NCI-H510A (cell line): ENCODE results near the gene PURB.
"Not testable (repeated sequence)": the region's sequence is repeated elsewhere in the genome, so short reads cannot be mapped to it uniquely, and the experiment has no call there.

ENCODE experiments used
- DNase-seq: peaks from one replicate; lab custom pipeline; 2025; lab: John Stamatoyannopoulos, UW

PURB gene

DNA sequence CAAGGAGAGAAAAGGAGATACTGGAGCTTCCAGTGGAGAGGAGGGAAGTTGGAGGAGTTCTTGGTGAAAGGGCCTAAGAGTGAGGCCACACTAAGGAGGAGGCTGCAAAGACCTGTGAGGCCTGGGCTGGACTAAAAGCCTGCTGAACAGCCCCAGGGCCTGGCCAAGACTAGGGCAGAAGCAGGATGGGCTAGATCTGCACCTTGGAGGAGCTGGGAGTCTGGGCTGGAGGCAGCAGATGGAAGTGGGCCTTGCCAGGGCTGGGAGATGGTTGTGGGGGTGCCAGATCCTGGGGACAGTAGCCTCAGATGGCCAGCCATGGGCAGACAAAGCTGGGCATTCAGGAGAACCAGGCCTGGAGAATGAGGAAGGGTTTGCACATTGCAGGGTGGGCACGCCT lies 6.5 kb upstream of the PURB start:
- DNase-seq = no peak

DNA sequence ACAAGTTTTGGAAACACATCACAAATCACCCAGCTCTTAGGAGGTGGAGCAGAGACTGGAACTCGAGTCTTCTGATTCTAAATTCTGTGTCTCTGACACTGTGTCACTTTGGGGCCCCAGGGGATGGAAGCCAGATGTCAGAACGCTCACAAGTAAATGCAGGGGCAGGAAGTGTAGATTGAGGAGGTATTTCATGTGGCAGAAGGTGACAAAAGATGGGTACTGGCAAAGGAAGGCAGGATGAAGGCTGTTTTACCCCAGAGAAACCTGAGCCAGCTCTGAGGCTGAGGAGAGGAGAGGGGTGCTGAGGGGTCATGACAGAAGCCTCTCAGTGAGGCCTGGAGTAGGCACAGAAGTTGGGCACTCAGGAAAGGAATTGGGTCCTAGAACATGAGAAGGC lies 6.0 kb upstream of the PURB start:
- DNase-seq = no peak

DNA sequence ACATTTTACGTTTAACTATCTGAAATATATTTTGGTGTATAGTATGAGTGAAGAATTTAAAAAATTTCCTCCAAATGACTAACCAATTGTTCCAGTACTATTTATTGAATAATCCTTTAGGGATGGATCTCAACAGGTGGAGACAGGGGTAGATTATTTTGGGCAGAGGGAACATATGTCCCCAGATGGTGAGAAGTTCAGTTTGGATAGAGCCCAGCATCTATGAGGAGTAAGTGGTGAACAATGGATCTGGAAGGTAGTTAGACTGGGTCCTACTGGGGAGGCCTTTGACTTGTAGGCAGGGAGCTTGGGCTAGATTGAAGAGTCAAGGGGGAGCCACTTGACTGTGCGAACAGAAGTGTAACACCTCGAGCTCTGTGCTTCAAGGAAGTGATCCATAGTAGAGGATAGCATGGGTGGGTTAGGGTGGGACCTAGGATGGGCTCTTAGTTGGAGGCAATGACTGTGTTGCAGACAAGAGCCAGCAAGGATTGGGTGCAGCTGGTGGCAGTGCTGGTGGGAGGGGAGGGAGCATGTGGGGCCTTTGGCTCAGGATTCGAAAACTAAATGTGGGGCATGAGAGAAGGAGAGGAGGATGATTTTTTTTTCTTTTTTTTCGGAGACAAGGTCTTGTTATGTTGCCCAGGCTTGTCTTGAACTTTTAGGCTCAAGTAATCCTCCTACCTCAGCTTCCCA lies 3.9 kb upstream of the PURB start:
- no peak for DNase-seq

DNA sequence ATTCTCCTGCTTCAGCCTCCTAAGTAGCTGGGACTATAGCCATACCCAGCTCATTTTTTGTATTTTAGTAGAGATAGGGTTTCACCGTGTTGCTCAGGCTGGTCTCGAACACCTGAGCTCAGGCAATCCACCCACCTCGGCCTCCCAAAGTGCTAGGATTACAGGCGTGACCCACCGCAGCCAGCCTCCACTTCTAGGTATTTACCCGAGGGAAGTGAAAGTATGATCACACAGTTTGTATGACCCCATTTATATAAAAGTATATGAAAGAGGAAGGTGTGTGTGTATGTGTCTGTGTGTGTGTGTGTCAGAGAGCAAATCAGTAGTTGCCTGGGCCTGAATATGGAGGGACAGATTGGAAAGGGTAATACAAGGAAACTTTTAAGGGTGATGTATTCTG lies 2.0 kb upstream of the PURB start:
- no peak for DNase-seq

DNA sequence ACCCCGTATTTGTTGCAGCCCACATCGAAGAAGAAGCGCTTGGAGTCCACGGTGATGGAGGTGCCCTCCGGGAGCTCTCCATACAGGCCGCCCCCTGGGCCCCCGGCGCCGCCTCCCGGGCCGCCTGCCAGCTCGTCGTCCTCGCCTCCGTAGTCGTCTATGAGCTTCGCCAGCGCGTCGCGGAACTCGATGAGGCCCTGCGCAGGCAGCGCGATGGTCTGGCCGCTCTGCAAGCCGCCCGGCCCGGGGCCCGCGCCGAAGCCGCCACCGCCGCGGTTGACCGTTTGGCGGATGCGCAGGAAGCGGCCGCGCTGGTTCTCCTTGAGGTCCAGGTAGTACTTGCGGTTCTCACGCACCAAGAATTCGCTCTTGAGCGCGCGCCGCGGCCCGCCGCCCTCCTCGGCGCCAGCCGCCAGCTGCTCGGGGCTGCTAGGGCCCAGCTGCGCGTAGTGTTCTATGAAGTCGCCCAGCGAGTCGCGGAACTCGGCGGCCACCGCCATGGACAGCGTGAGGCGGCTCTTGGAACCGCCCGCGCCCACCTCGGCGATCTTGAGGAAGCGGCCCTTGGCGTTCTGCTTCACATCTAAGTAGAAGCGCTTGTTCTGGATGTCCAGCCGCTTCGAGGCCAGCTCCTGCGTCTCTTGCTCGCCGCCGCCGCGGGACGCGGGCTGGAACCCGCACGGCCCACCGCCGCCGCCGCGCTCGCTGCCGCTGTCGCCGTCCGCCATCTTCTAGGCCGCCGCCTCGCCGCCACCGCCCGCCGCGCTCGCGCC lies 523 bp downstream of the PURB start:
- peak; percentile 46 for DNase-seq

DNA sequence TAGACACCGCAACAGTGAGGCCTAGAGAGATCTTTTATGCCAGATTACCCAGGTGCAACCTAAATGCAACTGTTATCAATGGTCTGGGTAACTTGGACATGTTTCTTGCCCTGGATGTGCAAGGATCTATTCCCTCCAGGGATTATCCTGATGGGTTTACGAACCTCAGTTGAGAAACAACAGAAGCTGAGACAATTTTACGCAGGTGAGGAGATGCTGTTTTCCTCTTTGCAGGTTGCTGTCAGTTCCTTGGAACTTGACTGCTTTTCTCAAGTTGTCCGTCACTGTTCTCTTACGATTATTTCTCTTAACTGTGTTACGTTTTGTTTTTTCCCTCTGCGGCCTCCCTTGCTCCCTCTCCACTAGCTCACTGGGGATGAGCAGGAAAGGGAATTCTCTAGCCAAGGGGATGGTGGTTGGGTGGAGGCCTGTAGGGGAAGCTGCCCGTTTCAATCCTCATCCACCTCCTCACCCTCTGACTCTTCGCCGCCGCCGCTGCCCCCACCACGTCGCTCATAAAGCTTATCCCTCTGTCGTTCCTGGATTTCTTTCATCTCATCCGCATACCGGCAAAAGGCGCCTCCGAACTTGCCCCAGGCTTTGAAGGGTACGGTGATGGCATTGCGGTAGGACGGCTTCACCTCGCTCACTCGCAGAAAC lies 1.2 kb downstream of the PURB start:
- DNase-seq = no peak

DNA sequence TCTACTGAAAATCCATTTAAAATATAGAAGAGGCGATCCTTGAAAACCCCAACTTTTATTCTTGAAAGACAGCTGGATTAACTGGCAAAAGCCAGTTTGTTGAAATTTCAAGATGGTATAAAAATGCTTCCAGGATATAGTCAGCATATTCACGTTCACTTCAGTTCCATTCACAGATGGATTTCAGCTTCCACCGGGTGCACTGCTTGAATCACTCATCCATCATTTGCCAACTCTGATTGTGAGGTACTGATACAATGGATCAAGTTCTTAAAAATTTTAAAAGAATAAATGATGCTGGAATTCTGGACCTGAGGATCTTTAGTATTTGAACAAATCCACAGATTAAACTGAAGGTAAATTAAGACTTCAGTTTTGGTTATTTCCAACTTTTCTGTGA lies 2.4 kb downstream of the PURB start:
- DNase-seq = no peak

DNA sequence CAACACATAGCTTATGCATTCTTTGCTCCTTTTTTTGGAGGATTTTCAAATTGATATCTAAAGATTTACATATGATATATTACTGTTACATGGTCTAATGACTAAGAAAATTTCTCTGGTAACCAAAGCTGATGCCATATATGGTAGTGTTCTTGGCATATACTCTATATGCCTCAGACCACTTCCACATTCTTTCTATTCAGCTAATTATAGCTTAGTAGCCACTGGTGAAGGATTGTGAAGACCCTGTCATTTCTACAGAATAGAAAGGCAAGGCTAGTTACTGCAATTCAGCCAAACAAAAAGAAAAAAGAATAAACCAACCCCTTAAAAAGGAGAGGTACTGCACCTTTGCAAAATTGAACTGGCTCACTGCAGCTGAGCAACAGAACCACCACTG lies 3.7 kb downstream of the PURB start:
- DNase-seq = no peak

DNA sequence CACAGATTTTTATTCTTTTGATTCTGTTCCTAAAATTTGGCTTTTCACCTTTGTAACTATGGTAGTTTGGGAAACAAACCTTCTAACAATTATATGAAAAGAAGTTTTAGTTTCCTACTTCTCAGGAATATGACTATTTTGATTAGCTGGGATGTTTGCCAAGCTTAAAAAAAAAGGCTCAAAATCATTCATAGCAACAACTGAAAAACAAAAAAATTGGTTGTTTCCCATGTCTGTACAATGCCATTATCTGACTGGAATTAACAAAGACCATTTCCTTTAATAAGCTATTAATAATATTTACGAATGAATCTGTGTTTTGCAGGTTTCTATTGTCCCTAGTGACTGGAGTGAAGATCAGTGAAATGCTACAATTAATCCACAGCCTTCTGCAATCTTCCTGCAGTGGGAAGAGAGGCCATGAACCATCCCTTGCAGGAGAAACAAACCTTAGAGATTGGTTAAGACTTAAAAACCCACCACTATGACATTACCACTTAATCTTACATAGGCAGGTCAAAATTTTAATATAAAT lies 4.2 kb downstream of the PURB start:
- DNase-seq = no peak

DNA sequence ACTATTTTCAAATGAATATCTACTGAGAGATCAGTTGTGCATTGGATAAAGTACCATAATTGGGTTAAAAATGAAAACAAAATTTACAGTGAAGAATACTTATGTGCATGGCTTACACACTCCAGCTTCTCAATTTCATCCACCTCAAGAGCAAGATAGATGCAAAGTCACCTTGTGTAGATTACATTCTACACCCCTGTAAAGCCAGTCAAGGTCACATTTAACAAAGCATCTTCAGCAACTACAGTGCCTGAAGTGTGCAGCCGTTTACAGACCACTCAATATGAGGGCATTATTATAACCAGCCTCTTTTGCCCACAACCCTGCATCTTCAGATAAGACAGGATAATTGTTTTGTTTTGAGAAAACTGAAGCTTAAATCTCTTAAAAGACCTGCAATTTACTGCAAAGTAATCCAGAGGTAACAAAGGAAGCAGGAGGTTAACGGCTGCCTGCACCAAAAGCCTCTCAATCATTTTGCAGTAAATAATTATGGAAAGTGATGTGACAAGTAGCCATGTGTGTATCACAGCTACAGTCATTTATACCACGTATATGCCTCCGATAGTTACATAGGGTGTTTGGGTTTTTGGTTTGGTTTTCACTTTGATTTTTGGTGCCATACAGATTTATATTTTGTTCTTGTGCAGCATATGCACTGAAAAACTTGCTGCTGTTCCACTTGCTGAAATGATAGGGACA lies 4.9 kb downstream of the PURB start:
- DNase-seq = no peak

DNA sequence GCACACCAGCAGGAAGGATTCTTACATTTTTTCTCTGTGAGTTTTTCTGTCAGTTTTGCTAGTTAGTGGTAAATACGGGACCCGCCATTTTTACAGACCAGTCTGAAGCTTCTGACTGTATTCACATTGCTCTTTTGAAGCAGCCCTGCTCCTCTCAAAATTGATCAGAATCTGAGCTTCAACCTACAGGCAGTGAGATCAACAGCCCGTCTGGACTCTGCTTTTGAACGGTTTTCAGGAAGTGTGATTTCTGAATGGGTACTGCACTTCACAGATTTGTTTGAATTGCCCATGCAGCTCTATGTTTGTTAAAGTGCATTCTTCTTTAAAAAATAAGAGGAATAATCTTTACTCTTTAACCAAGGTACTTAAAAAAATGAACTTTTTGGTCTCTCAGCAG lies 8.9 kb downstream of the PURB start:
- no peak for DNase-seq

DNA sequence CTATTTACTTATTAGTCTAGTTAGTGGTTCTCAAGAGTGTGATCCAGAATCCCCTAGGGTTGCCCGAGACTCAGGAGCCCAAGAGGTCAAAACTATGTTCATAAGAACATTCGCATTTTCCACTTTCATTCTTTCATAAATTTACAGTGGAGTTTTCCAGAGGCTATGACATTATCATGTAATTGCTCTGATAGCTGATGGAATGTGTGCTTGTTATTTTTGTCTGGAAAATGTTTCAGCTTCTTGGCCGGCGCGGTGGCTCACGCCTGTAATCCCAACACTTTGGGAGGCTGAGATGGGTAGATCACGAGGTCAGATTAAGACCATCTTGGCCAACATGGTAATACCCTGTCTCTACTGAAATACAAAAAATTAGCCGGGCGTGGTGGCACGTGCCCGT lies 10.1 kb downstream of the PURB start:
- DNase-seq = no peak

DNA sequence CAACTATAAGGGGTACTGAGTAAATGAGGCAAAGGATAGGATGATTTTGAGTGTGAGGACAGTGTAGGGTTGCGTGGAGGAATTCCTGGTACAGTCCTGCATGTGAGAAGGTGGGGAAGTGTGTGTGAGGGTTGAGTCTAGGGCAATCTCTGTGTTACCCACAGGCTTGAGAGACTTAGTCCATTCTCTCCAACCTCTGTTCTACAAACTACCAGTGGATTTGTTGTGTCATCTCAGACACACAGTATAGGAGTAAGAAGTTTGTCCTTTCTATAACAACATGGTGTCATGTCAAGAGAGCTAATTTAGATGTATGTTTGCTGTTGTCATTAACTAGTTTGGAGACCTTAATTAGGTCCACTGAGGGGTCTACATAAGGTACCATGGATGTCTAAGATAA lies 12.5 kb downstream of the PURB start:
- DNase-seq = no peak

DNA sequence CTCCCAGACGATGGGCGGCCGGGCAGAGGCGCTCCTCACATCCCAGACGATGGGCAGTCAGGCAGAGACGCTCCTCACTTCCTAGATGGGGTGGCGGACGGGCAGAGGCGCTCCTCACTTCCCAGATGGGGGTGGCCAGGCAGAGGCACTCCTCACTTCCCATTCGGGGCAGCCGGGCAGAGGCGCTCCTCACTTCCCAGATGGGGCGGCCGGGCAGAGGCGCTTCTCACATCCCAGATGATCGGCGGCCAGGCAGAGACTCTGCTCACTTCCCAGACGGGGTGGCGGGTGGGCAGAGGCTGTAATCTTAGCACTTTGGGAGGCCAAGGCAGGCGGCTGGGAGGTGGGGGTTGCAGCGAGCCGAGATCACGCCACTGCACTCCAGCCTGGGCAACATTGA lies 13.4 kb downstream of the PURB start:
- not testable (repeated sequence) for DNase-seq

DNA sequence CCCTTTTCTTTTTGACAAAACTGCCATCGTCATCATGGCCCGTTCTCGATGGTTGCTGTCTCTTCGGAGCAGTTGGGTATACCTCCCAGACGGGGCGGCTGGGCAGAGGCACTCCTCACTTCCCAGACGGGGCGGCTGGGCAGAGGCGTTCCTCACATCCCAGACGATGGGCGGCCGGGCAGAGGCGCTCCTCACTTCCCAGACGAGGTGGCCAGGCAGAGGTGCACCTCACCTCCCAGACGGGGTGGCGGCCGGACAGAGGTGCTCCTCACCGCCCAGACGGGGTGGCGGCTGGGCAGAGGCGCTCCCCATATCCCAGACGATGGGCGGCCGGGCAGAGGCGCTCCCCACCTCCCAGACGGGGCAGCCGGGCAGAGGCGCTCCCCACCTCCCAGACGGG lies 14.6 kb downstream of the PURB start:
- not testable (repeated sequence) for DNase-seq

DNA sequence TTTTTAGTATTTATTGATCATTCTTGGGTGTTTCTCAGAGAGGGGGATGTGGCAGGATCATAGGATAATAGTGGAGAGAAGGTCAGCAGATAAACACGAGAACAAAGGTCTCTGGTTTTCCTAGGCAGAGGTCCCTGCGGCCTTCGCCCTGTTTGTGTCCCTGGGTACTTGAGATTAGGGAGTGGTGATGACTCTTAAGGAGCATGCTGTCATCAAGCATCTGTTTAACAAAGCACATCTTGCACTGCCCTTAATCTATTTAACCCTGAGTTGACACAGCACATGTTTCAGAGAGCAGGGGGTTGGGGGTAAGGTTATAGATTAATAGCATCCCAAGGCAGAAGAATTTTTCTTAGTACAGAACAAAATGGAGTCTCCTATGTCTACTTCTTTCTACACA lies 15.0 kb downstream of the PURB start:
- DNase-seq = not testable (repeated sequence)

DNA sequence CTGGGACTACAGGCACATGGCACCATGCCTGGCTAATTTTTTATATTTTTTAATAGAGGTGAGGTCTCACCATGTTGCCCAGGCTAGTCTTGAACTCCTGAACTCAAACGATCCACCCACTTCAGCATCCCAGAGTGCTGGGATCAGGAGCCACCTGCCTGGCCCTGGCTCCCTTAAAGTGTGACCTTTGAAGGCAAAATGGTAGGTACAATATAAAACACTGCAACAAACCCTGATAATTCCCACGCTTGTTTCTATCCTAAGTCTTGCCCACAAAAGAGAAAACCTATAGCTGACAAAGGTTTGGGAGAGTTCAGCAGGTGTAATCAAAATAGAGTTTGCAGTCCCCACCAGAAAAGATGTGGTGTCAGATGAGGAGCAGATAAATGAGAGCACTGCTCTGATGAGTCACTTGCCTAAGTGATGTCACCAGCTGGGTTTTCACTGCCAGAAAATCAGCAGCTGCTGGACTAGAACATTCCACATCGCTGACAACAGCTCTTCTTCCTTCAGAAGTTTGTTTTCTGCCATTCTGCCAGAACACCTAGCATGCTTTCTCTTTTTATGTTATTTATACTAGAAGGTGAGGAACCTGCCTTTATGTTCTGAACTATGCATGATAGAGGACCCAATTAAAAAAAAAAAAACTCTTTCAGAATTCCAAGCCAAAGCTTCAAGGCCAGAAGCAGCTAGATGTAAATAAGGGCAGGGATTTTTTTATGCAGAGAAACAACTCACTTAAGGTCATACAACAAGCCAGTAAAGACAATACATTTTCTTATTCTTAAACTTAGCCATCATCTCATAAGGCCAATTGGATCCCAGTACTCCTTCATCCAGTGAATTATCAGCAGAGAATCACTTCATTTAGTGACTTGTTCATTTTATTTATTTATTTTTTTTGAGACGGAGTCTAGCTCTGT lies 18.0 kb downstream of the PURB start:
- no peak for DNase-seq

DNA sequence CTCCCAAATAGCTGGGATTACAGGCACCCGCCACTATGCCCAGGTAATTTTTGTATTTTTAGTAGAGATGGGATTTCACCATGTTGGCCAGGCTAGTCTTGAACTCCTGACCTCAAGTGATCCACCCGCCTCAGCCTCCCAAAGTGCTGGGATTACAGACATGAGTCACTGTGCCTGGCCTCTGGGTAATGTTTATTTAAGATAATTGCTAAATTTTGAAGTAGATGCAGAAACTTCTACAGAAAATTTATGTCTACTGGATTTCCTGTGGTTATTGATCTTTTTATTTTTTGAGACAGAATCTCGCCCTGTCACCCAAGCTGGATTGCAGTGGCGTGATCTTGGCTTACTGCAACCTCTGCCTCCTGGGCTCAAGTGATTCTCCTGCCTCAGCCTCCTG lies 23.4 kb downstream of the PURB start:
- DNase-seq = not testable (repeated sequence)

DNA sequence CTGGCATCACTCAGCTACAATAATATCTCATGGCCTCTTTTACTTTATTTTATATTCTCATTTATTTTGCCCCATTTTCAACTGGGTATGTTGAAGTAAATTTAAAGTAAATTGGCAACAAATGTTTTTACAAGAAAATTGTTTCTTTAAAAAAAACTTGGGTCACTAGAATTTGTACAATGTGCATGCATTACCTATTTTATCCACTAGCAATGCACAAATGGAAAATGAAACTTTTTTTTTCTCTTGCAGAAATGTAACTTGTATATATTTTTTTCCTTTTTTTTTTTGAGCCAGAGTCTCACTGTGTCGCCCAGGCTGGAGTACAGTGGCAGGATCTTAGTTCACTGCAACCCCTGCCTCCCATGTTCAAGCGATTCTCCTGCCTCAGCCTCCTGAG lies 27.2 kb downstream of the PURB start:
- DNase-seq = no peak

DNA sequence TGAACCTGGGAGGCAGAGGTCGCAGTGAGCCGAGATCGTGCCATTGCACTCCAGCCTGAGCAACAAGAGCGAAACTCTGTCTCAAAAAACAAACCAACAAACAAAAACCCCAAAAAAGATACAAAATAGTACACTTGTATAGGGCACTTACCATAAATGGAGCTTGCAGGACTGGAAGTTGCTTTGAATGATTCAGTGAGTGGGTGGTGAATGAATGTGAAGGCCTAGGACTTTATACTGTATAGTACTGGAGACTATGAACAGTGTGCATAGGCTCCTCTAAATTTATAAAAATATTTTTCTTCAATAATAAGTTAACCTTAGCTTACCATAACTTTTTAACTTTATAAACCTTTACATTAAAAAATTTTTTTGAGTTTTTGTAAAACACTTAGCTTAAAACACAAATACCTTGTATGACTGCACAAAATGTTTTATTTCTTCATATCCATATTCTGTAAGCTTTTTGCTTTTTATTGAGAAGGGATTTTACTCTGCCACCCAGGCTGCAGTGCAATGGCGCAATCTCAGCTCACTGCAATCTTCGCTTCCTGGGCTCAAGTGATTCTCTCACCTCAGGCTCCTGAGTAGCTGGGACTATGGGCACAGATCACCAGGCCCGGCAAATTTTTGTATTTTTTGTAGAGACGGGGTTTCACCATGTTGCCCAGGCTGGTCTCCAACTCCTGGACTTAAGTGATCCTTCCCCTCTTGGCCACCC lies 30.5 kb downstream of the PURB start:
- DNase-seq = no peak

DNA sequence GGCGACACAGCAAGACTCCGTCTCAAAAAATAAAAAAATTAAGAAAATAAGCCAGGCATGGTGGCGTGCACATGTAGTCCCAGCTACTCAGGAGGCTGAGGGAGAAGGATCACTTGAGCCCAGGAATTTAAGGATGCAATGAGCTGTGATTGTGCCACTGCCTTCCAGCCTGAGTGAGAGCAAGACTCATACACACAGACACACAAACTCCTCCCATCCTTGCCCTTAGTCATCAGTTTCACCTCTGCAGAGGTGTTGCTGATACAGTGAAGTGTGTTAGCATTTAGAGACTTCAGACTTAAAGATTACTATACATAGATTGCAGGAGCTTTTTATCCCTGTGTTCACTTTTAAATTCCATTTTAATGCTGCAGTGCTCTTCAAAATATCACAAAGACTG lies 31.9 kb downstream of the PURB start:
- no peak for DNase-seq
